Bone marrow (tissue), 2 donors: Measurements from ENCODE around the gene TRIM71.
"Not testable (repeated sequence)": the region's sequence is repeated elsewhere in the genome, so short reads cannot be mapped to it uniquely, and the experiment has no call there.

Experiments
- DNase-seq, 2 donors: peaks; one replicate each; lab custom pipeline; 2025; lab: John Stamatoyannopoulos, UW

The TRIM71 gene

DNA sequence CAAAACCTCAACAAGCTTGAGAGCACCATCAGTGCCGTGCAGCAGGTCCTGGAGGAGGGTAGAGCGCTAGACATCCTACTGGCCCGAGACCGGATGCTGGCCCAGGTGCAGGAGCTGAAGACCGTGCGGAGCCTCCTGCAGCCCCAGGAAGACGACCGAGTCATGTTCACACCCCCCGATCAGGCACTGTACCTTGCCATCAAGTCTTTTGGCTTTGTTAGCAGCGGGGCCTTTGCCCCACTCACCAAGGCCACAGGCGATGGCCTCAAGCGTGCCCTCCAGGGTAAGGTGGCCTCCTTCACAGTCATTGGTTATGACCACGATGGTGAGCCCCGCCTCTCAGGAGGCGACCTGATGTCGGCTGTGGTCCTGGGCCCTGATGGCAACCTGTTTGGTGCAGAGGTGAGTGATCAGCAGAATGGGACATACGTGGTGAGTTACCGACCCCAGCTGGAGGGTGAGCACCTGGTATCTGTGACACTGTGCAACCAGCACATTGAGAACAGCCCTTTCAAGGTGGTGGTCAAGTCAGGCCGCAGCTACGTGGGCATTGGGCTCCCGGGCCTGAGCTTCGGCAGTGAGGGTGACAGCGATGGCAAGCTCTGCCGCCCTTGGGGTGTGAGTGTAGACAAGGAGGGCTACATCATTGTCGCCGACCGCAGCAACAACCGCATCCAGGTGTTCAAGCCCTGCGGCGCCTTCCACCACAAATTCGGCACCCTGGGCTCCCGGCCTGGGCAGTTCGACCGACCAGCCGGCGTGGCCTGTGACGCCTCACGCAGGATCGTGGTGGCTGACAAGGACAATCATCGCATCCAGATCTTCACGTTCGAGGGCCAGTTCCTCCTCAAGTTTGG is 72.9 kb downstream of the TRIM71 start:
- no peak for DNase-seq

DNA sequence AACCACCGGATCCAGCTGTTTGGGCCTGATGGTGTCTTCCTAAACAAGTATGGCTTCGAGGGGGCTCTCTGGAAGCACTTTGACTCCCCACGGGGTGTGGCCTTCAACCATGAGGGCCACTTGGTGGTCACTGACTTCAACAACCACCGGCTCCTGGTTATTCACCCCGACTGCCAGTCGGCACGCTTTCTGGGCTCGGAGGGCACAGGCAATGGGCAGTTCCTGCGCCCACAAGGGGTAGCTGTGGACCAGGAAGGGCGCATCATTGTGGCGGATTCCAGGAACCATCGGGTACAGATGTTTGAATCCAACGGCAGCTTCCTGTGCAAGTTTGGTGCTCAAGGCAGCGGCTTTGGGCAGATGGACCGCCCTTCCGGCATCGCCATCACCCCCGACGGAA is 73.6 kb downstream of the TRIM71 start:
- no peak for DNase-seq

- no peak for DNase-seq
Measured at GRCh38 chr3:32892625-32893598, 75.1 kb downstream of the TRIM71 start.

GRCh38 chr3:32894977-32895376 is 77.2 kb downstream of the TRIM71 start:
- DNase-seq, result no peak

DNA sequence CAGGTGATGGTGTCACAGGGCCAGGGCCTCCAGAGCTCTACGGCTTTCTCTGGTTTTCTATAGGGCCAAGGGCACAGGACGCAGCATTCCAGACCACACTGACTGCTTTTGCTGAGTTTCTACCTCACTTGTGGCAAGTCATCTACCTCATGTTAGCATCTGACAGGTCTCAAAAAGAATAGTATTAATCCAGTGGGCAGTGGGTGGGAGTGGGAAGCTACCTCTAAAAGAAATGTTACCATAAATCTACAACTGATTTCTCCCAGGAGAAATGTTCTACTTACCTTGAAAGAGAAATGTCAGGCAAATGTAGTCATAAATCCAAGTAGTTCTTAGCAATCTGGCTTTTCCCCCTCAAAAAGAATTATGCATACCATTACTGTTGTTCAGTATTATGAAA is 77.9 kb downstream of the TRIM71 start:
- DNase-seq, result no peak

- DNase-seq, result no peak
Measured at GRCh38 chr3:32896143-32896542, 78.3 kb downstream of the TRIM71 start.

DNA sequence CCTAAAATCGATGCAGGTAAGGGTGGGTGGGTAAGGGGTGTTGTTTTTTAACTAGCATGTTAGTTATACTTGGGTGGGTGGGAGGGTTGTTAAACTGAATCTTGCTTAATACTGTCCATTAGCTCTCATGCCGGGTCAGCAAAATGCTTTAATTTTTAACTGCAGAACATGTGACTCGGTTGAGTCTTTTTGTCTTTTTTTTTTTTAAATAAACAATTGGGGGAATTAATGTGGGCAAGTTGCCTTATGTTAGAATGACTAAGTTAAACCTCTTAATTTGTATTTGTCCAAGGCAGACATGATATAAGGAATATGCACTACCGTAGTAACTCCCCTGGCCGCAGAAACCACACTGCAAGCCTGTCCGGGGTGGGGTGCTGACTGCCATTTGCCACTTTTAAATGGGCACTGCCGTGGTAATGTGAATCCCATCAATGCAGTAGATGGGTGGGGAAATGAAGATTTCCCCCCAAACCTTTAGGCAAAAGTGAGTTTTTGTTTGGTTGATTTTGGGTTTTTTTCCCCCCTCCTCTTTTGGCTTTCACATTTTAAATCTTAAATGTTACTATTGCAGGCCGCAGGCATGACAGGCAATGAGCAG is 79.3 kb downstream of the TRIM71 start:
- DNase-seq, result no peak

DNA sequence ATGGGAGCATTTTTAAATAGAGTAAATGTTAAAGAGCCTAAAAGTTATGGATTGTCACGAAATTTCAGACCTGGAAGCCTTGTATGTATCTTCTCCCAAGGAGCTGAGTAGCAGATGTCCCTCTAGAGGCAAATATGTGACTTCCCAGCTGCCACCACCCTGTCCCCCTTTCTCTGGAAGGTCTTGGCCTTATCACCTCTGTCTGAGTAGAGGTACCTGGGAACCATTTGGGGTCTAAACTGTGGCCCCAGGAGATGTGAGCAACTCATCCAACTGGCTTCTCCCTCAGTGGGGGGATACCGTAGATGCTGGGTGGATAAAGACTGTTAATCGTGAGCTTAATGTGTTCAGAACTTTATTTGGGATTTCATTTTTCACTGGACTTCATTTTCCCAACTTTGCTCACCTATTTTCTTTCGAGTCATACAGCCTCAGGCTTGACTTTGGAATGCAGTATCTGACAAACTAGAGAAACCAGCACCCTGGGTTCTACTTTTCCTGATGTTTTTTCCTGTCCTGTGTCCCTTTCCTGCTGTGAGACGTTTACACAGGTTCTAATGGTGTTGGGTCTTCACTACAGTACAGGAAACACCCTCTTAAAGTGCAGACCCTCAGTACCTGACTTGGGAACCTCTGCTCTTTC is 80.3 kb downstream of the TRIM71 start:
- no peak for DNase-seq

- DNase-seq, result no peak
Measured at GRCh38 chr3:32899265-32899664, 81.5 kb downstream of the TRIM71 start.

DNA sequence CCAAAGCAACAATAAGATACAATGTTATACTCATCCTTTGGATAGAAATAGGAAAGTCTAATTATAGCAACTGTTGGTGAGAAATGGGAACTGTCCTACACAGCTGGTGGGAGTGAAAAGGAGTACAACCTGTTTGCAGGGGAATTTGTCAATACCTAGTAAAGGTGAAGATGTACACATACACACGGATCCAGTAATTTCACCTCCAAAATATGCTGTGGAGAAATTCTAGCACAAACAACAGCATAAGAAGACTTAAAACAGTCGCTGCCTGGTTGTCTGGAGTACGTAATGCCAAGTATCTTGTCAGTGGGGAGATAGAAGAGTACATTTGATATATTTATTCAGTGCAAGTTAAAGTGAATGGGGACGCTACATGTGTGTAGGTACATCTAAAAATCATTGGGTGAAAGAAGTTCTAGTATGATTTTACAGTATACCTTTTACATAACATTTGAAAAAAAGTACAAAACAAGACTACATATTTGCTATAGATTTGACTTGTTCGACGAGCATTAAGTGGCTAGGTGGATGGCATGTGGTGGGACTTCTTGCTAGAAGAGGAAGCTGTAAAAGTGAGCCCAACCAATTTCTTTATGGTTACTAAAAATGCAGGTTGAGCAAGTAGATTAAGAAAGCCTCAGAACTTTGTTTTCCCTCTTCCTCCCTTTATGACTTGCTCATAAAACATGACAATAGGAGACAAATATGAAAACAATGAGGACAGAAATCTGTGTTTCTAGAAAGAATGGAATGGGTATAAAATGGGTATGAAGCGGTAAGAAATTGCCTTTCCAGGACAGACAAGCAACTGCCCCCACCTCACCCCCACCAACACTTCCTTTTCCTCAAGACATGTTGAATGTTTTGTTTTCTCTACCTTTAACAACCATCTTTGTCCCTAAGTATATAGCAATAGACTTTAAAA is 83.5 kb downstream of the TRIM71 start:
- no peak for DNase-seq

- not testable (repeated sequence) for DNase-seq
Measured at GRCh38 chr3:32902887-32903371, 85.1 kb downstream of the TRIM71 start.

- no peak for DNase-seq
Measured at GRCh38 chr3:32903953-32904352, 86.2 kb downstream of the TRIM71 start.

DNA sequence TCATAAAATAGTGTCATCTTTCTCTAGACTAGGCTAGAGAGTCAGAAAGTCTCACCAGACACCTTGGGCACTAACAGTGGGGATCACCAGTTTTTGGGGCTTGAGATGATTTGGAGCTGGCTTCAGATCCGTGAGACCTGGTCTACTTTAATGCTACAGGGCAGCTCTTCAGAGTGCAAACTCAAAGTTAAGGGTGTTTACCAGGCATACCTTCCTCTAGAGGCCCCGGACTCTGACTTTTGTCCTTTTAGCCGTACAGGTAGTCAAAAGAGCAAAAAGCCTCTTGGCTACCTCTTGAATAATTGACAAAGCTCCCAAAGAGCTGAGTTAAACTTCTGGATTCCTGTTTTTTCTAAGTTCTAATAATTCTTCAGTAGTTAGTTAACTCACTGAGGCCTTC is 92.2 kb downstream of the TRIM71 start:
- DNase-seq, result no peak

DNA sequence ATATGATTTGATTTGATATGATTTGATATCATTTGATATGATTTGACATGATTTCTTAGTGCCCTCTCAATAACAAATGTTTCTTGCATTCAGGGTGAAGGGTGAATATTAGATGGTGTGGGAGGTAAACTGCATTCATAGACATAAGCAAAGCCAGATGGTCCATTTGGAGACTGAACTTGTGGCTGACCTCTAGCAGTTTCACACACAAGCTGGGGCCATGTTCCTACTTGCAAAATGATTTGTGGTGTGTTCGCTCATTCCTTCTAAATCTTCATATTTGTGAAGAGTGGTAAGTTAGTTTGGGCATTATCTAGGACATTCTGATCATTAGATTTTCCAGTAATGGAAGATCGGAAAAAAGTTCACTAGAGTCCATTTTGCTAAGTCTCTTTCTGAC is 93.2 kb downstream of the TRIM71 start:
- DNase-seq, result no peak

- DNase-seq, result no peak
Measured at GRCh38 chr3:32912046-32912445, 94.2 kb downstream of the TRIM71 start.

DNA sequence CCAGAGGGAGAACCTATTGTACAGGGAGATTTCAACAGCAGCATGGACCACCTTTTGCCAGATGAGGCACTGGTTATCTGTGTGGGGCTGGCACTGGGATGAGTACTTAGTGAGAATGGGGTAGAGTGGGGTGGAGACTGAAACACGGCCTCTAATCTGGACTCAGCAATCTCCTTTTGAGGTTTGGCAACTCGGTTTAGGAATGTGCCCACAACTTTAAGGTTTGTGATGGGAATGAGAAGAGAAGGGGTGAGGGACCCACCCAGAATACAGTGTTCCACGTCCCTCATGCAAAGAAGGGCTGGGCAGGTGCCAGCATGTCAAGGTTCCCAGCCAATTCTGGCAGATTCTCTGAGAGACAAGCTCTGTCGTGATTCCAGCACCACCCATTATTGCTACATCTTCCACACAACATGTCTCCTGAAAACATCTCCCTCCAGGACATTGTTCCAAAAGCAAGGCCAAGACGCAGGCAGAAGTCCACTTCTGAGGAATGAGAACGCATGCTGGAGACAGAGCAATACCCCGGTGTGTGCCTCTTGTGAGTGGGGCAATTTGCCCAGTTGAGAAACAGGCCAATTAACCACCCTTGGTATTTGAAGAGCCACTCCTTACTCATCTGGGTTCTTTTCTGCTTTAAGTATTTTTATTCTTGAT is 96.1 kb downstream of the TRIM71 start:
- no peak for DNase-seq

DNA sequence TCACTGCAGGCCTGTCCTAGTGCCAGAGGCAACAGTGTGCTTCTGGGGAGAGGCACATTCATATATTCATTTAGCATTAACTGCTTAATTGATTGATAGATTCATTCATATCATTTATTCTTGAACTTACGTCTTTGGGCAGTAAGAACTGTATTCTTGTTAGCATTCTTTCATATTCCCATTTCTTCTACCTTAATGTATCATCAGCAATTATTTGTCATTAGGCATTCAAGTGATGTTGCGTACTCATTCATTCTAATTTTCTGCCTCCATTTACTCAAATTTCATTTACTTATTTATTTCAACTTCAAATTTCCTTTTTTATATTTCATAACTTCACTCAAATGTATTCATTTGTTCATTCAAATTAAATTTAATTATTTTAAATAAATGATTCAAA is 102.1 kb downstream of the TRIM71 start:
- no peak for DNase-seq

DNA sequence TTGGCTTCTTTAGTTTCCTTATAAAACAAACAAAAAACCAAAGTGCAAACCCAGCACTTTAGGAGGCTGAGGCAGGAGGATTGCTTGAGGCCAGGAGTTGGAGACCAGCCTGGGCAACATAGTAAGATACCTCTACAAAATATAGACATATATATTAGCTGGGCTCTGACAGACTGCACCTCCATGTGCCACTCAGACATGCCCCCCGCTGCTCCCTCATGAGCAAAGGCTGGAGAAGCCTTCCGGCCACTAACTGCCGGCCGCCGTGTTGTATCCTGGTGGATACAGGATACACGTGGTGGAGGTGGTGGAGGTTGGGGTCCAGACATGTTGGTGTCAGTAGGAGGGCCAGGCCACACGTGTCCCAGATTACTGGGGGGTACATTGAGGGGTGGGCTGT is 104.3 kb downstream of the TRIM71 start:
- no peak for DNase-seq

DNA sequence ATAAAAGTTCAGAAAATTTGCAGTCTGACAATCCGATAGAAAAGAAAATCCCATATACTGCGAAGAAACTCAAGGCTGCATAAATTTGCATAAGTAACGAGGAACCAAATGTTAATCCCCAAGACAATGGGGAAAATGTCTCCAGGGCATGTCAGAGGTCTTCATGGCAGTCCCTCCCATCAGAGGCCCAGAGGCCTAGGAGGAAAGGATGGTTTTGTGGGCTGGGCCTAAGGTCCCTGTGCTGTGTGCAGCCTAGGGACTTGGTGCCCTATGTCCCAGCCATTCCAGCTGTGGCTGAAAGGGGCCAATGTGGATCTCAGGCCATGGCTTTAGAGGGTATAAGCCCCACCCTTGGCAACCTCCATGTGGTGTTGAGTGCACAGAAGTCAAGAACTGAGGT is 112.4 kb downstream of the TRIM71 start:
- no peak for DNase-seq

DNA sequence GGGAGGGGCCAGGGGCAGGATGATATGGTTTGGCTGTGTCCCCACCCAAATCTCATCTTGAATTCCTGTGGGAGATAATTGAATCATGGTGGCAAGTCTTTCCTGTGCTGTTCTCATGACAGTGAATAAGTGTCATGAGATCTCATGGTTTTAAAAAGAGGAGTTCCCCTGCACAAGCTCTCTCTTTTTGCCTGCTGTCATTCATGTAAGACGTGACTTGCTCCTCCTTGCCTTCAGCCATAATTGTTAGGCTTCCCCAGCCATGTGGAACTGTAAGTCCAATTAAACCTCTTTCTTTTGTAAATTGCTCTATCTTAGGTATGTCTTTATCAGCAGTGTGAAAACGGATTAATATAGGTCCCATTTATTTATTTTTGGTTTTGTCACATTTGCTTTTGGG is 113.5 kb downstream of the TRIM71 start:
- not testable (repeated sequence) for DNase-seq
